HG02885 (cell line): Measurements from ENCODE around the gene UBE4A.

Source experiments
- ATAC-seq: cut with Tn5 transposase; IDR thresholded peaks from one replicate; pipeline ENCODE4 v1.9.1; 2021; ENCODE audit warnings: mild to moderate bottlenecking; ENCODE audit not compliant: unreplicated experiment, poor library complexity

The UBE4A gene

GRCh38 chr11:118359295-118359958 is at the start of gene UBE4A:
Gene UBE4A, plus strand, starts transcription at chr11:118359600. Its CDS starts 5,481 bp downstream, at chr11:118365081.
- ATAC-seq, result peak; percentile 96

GRCh38 chr11:118310271-118310670 is 49.1 kb upstream of the UBE4A start:
- no peak for ATAC-seq

- no peak for ATAC-seq
These were observed 48.5 kb upstream of the UBE4A start for GRCh38 chr11:118310781-118311485.

GRCh38 chr11:118311518-118311917 is 47.9 kb upstream of the UBE4A start:
- ATAC-seq, result no peak

- ATAC-seq, result no peak
These were observed 47.1 kb upstream of the UBE4A start for GRCh38 chr11:118312328-118312727.

GRCh38 chr11:118313242-118313641 is 46.2 kb upstream of the UBE4A start:
- ATAC-seq, result no peak

GRCh38 chr11:118314988-118315411 is 44.4 kb upstream of the UBE4A start:
- ATAC-seq, result no peak

- no peak for ATAC-seq
These were observed 41.3 kb upstream of the UBE4A start for GRCh38 chr11:118318124-118318523.

- ATAC-seq, result no peak
These were observed 40.6 kb upstream of the UBE4A start for GRCh38 chr11:118318581-118319336.

GRCh38 chr11:118319337-118319707 is 40.1 kb upstream of the UBE4A start:
- ATAC-seq, result no peak

GRCh38 chr11:118320515-118320914 is 38.9 kb upstream of the UBE4A start:
- ATAC-seq, result no peak

- no peak for ATAC-seq
These were observed 37.9 kb upstream of the UBE4A start for GRCh38 chr11:118321386-118322082.

GRCh38 chr11:118322721-118323120 is 36.7 kb upstream of the UBE4A start:
- no peak for ATAC-seq

GRCh38 chr11:118325283-118325682 is 34.1 kb upstream of the UBE4A start:
- no peak for ATAC-seq

GRCh38 chr11:118328745-118329144 is 30.7 kb upstream of the UBE4A start:
- no peak for ATAC-seq

GRCh38 chr11:118334745-118335144 is 24.7 kb upstream of the UBE4A start:
- no peak for ATAC-seq

GRCh38 chr11:118338637-118339061 is 20.8 kb upstream of the UBE4A start:
- ATAC-seq, result no peak

GRCh38 chr11:118339281-118339961 is 20.0 kb upstream of the UBE4A start:
- no peak for ATAC-seq

GRCh38 chr11:118340449-118340848 is 19.0 kb upstream of the UBE4A start:
- ATAC-seq, result no peak

- ATAC-seq, result no peak
These were observed 18.1 kb upstream of the UBE4A start for GRCh38 chr11:118341261-118341660.
